ENCODE results near the gene MIPOL1.

DNA sequence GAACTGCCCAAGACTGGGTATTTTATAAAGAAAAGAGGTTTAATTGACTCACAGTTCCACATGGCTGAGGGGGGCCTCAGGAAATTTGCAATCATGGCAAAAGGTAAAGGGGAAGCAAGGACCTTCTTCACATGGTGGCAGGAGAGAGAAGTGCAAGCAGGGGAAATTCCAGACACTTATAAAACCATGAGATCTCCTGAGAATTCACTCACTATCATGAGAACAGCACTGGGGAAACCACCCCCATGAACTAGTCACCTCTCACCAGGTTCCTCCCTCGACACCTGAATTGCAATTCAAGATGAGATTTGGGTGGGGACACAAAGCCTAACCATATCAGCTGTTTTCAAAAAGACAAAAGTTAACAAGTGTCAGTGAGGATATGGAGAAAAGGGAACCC lies 284.7 kb downstream of the MIPOL1 start:
- TF ChIP-seq, protein P1, sequence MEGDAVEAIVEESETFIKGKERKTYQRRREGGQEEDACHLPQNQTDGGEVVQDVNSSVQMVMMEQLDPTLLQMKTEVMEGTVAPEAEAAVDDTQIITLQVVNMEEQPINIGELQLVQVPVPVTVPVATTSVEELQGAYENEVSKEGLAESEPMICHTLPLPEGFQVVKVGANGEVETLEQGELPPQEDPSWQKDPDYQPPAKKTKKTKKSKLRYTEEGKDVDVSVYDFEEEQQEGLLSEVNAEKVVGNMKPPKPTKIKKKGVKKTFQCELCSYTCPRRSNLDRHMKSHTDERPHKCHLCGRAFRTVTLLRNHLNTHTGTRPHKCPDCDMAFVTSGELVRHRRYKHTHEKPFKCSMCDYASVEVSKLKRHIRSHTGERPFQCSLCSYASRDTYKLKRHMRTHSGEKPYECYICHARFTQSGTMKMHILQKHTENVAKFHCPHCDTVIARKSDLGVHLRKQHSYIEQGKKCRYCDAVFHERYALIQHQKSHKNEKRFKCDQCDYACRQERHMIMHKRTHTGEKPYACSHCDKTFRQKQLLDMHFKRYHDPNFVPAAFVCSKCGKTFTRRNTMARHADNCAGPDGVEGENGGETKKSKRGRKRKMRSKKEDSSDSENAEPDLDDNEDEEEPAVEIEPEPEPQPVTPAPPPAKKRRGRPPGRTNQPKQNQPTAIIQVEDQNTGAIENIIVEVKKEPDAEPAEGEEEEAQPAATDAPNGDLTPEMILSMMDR (IDR thresholded peaks at IDR 0.05; ENCODE audit: low read depth, low read length): no peak
- TF ChIP-seq, protein P2, sequence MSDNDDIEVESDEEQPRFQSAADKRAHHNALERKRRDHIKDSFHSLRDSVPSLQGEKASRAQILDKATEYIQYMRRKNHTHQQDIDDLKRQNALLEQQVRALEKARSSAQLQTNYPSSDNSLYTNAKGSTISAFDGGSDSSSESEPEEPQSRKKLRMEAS (IDR thresholded peaks at IDR 0.05; ENCODE audit: low read depth, low read length): no peak
- no peak for TF ChIP-seq POLR2A (IDR thresholded peaks at IDR 0.05; ENCODE audit: extremely low read depth, insufficient read length)
